GM23248 (cell line): ENCODE measurements around the gene GLS.
"Not testable (repeated sequence)": the region's sequence is repeated elsewhere in the genome, so short reads cannot be mapped to it uniquely, and the experiment has no call there.

ENCODE experiments used
- EZH2 ChIP-seq: fragments of 200-600 bp; sonication (generic); IDR thresholded peaks from 2 replicates; pipeline ENCODE4 v1.6.1; 2018; ENCODE audit warnings: antibody characterized with exemption, mild to moderate bottlenecking; ENCODE audit not compliant: insufficient read depth, poor library complexity, severe bottlenecking
- EZH2phosphoT487 ChIP-seq: fragments of 200-600 bp; sonication (generic); IDR thresholded peaks from 2 replicates; pipeline ENCODE4 v1.6.1; 2018; ENCODE audit warnings: antibody characterized with exemption, moderate library complexity, mild to moderate bottlenecking, low read depth; ENCODE audit not compliant: insufficient read depth

- TF ChIP-seq EZH2, EZH2phosphoT487: not testable (repeated sequence)
These were observed 27.6 kb upstream of the GLS start for GRCh38 chr2:190853022-190853421.
